Sigmoid colon (tissue), 4 donors: ENCODE results near the gene MAML3.

Experiments used
- EP300 ChIP-seq, 4 donors: sonication (generic); formaldehyde crosslinking; IDR thresholded peaks; one replicate each; pipeline ENCODE4 v1.6.1; 2017; ENCODE audit warnings: antibody characterized with exemption in 4 of 4
- POLR2A ChIP-seq, 2 donors: fragments of 450-650 bp; IDR thresholded peaks; one replicate each; pipeline ENCODE4 v1.6.1; 2016; ENCODE audit warnings: antibody characterized with exemption in 2 of 2, mild to moderate bottlenecking in 2 of 2, moderate library complexity in 2 of 2
- POLR2AphosphoS5 ChIP-seq, 4 donors: sonication (generic); formaldehyde crosslinking; IDR thresholded peaks; one replicate each; pipeline ENCODE4 v1.6.1; 2017; ENCODE audit warnings: antibody characterized with exemption in 4 of 4
- TF ChIP-seq, protein P1 (sequence below), 4 experiments: fragments of 450-650 bp in 3 of 4; fragments of 200-600 bp in 1 of 4; IDR thresholded peaks; one replicate each; pipeline ENCODE4 v1.5.1; 2016 to 2019; ENCODE audit warnings: antibody characterized with exemption in 4 of 4, mild to moderate bottlenecking in 3 of 4, moderate library complexity in 2 of 4

DNA sequence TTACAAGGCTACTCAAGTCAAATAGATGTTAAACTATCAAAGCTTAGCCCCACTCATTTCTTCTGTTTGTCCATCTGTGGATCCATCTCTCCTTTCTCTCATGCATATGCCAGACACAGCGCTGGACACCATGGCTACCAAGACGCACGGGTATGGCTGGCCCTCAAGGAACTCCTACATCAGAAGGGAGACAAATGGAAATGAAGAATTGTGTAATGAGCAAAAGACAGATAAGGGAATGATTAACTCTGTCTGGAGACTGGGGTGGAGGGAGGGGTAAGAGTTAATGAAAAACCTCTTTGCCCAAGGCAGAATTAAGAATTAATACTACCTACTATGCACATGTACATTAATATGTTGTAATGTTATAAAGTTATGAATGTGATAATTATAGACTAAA lies 400.3 kb downstream of the MAML3 start:
- TF ChIP-seq POLR2A (IDR thresholded peaks at IDR 0.05) (no peak), EP300 (IDR thresholded peaks at IDR 0.05) (no peak), POLR2AphosphoS5 (IDR thresholded peaks at IDR 0.05) (no peak)
- TF ChIP-seq, protein P1, sequence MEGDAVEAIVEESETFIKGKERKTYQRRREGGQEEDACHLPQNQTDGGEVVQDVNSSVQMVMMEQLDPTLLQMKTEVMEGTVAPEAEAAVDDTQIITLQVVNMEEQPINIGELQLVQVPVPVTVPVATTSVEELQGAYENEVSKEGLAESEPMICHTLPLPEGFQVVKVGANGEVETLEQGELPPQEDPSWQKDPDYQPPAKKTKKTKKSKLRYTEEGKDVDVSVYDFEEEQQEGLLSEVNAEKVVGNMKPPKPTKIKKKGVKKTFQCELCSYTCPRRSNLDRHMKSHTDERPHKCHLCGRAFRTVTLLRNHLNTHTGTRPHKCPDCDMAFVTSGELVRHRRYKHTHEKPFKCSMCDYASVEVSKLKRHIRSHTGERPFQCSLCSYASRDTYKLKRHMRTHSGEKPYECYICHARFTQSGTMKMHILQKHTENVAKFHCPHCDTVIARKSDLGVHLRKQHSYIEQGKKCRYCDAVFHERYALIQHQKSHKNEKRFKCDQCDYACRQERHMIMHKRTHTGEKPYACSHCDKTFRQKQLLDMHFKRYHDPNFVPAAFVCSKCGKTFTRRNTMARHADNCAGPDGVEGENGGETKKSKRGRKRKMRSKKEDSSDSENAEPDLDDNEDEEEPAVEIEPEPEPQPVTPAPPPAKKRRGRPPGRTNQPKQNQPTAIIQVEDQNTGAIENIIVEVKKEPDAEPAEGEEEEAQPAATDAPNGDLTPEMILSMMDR (IDR thresholded peaks at IDR 0.05), result no peak
